ENCODE results near the gene MMP25.

DNA sequence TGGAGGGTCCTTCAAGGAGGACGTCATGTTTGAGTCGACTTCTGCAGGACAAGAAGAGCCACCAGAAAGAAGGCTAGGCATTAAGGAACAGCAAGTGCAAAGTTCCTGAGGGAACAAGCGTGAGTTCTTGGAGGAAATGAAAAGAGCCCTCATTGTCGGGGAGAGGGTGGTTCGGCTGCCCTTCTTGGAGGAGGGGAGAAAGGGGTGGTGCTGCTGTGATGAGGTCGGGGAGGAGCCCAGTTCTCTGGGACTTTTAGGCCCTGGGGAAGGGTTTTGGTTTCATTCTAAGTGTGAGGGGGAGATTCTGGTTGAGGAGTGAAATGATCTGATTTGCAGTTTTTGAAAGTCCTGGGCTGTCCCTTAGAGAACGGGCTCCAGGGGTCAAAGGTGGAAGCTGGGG is 13.7 kb upstream of the MMP25 start:
- TF ChIP-seq CTCF (IDR thresholded peaks at IDR 0.05) (no peak), POLR2A (IDR thresholded peaks at IDR 0.05) (no peak)

Measured in lower leg skin (tissue), 3 donors.